HepG2 (cell line): ENCODE results near the gene YY1. TPM values are rescaled to one million over a fixed set of nuclear protein-coding genes. Genes with fewer than 3 reads are reported as not detected.

Experiments
- ATAC-seq: fragments of 200-7000 bp; cut with Tn5 transposase; 3 replicates; pipeline ENCODE4 v1.9.1; 2020; ENCODE audit warnings: mild to moderate bottlenecking, moderate library complexity
- BruUV-seq: library from RNA; stranded (reverse); fragments of 400-500 nt; replicated peaks from 2 replicates; lab custom pipeline; 2021; lab: Mats Ljungman, UMichigan
- CTCF ChIA-PET: fragments of 300-600 bp; formaldehyde crosslinking; extraction: SDS; loops from one replicate; lab custom pipeline; 2021; ENCODE audit warnings: low total read pairs, inconsistent platforms, low intra/inter-chr PET ratio; lab: Yijun Ruan, JAX
- POLR2A ChIA-PET: fragments of 350-600 bp; sonication (Branson Sonifier 250); formaldehyde crosslinking; loops from one replicate; lab custom pipeline; 2020; ENCODE audit warnings: antibody characterized with exemption, inconsistent platforms; lab: Yijun Ruan, JAX
- DNase-seq: peaks from one replicate; pipeline ENCODE4 v3.0.0-alpha.2; 2015; ENCODE audit warnings: low spot score
- FAIRE-seq: peaks from 3 replicates; lab custom pipeline; 2011; peaks lifted over from hg19 to GRCh38; lab: Jason Lieb, UNC
- H2AFZ ChIP-seq: one replicate; pipeline ENCODE4 v1.6.1; 2011; ENCODE audit warnings: low read length, inconsistent platforms
- H3K27ac ChIP-seq: fragments of 300-600 bp; 3 replicates; pipeline ENCODE4 v1.8.0; 2011; ENCODE audit warnings: mixed run types, mild to moderate bottlenecking, mixed read lengths, low read length, inconsistent platforms; ENCODE audit not compliant: insufficient read depth; ENCODE audit errors: extremely low read length
- H3K27me3 ChIP-seq, 2 experiments: fragments of 200-600 bp in 1 of 2; 2 replicates in 1 of 2; 3 replicates in 1 of 2; pipeline versions ENCODE4 v1.6.0 to v1.8.0; 2011; ENCODE audit warnings: low read length in 2 of 2, mild to moderate bottlenecking in 2 of 2, moderate library complexity in 2 of 2, inconsistent platforms in 1 of 2; ENCODE audit not compliant: insufficient read depth in 2 of 2, control insufficient read depth in 1 of 2
- H3K36me3 ChIP-seq, 2 experiments: fragments of 200-600 bp in 1 of 2; replicated peaks in 1 of 2; 2 replicates in 1 of 2; 3 replicates in 1 of 2; pipeline versions ENCODE4 v1.5.1 to v1.8.0; 2011; ENCODE audit warnings: low read length in 2 of 2, inconsistent platforms in 1 of 2; ENCODE audit not compliant: insufficient read depth in 2 of 2, control insufficient read depth in 1 of 2
- H3K4me1 ChIP-seq: 2 replicates; pipeline ENCODE4 v1.5.1; 2012; ENCODE audit warnings: low read length, inconsistent platforms; ENCODE audit not compliant: insufficient read depth
- H3K4me2 ChIP-seq: 2 replicates; pipeline ENCODE4 v1.6.0; 2011; ENCODE audit warnings: low read depth, low read length, inconsistent platforms
- H3K4me3 ChIP-seq, 3 experiments: fragments of 200-600 bp in 1 of 3; sonication (generic), shearing (Covaris generic) in 1 of 3; replicated peaks in 1 of 3; 2 replicates each; pipeline ENCODE4 v1.5.1; 2011 to 2016; ENCODE audit warnings: low read length in 3 of 3, inconsistent platforms in 2 of 3, low read depth in 2 of 3, mild to moderate bottlenecking in 2 of 3, control low read depth in 1 of 3, mixed read lengths in 1 of 3; ENCODE audit not compliant: insufficient read depth in 1 of 3
- H3K79me2 ChIP-seq: one replicate; pipeline ENCODE4 v1.6.1; 2011; ENCODE audit warnings: low read length, inconsistent platforms; ENCODE audit not compliant: insufficient read depth
- H3K9ac ChIP-seq: 2 replicates; pipeline ENCODE4 v1.6.0; 2011; ENCODE audit warnings: mild to moderate bottlenecking, low read depth, low read length, inconsistent platforms; ENCODE audit not compliant: insufficient read depth
- H3K9me3 ChIP-seq: 2 replicates; pipeline ENCODE4 v1.5.1; 2012; ENCODE audit warnings: mild to moderate bottlenecking, low read length
- H4K20me1 ChIP-seq: 2 replicates; pipeline ENCODE4 v1.6.0; 2011; ENCODE audit warnings: inconsistent platforms, mild to moderate bottlenecking, low read length, moderate library complexity; ENCODE audit not compliant: insufficient read depth
- KDM2A ChIP-seq: sonication (generic); formaldehyde crosslinking; IDR thresholded peaks from 2 replicates; pipeline ENCODE4 v1.4.0; 2020; ENCODE audit warnings: low read depth, missing genetic modification reagents, borderline replicate concordance
- NCOR1 ChIP-seq: fragments of 200-600 bp; sonication (generic); IDR thresholded peaks from 2 replicates; pipeline ENCODE4 v1.7.0; 2017; ENCODE audit warnings: antibody characterized with exemption, low read length, borderline replicate concordance
- SRSF1 ChIP-seq: fragments of 200-400 bp; formaldehyde crosslinking; optimal IDR thresholded peaks from 2 replicates; pipeline ENCODE3; 2017; ENCODE audit warnings: mild to moderate bottlenecking, low read depth, low read length, moderate library complexity
- TOPORS ChIP-seq: sonication (generic); formaldehyde crosslinking; IDR thresholded peaks from 2 replicates; pipeline ENCODE4 v1.8.0; 2023; ENCODE audit warnings: mild to moderate bottlenecking, missing genetic modification reagents
- ZNF136 ChIP-seq: sonication (generic); formaldehyde crosslinking; IDR thresholded peaks from 2 replicates; pipeline ENCODE4 v1.8.1; 2022; ENCODE audit warnings: low read depth, mild to moderate bottlenecking, moderate library complexity, missing genetic modification reagents
- WGBS: methylation state at CpG from one replicate; pipeline ENCODE4 v1.1.6; 2017; ENCODE audit warnings: low lambda C conversion rate; 5-methylcytosine and 5-hydroxymethylcytosine counted together
- in situ Hi-C: cut with HindIII; loops from 2 replicates; pipeline ENCODE4 v1.10.0; 2017; ENCODE audit warnings: low pct_unique_long_range_greater_than_20kb; ENCODE audit not compliant: extremely low pct_ligation_motif_present
- intact Hi-C: fragments of 100-400 bp; cut with micrococcal nuclease; formaldehyde crosslinking; loops from one replicate; pipeline ENCODE4 v1.10.0; 2022; ENCODE audit not compliant: unreplicated experiment
- polyA plus RNA-seq, 8 experiments: library from polyadenylated mRNA; depleted of rRNA in 3 of 8; stranded (reverse) in 7 of 8; unstranded in 1 of 8; fragments of >200 nt; fragmentation: Illumina TruSeq in 4 of 8; extraction: Trizol in 4 of 8; gene quantifications; 2 replicates each; pipeline versions ENCODE4 v1.2.1 to v1.2.3, GENCODE V29; 2011 to 2016; ENCODE audit warnings: low read depth in 4 of 8, missing spikeins in 1 of 8, mixed read lengths in 1 of 8; ENCODE audit not compliant: insufficient read depth in 1 of 8
- total RNA-seq, 5 experiments: library from RNA; depleted of rRNA; stranded (reverse); fragments of >200 nt; fragmentation: Illumina TruSeq; extraction: Trizol; gene quantifications; 2 replicates each; pipeline ENCODE4 v1.2.3, GENCODE V29; 2016; ENCODE audit warnings: low read depth in 1 of 5
- TF ChIP-seq, protein P1 (sequence below): IDR thresholded peaks from 2 replicates; pipeline ENCODE4 v1.6.1; 2016; ENCODE audit warnings: low read depth
- TF ChIP-seq, protein P2 (sequence below): sonication (generic); formaldehyde crosslinking; IDR thresholded peaks from 2 replicates; pipeline ENCODE4 v1.5.1; 2020; ENCODE audit warnings: missing genetic modification reagents, mild to moderate bottlenecking, borderline replicate concordance
- TF ChIP-seq, protein P3 (sequence below): IDR thresholded peaks from 2 replicates; pipeline ENCODE4 v1.6.1; 2016; ENCODE audit warnings: missing biosample characterization, missing genetic modification reagents, low read depth
- TF ChIP-seq, protein P4 (sequence below): sonication (generic); formaldehyde crosslinking; IDR thresholded peaks from 2 replicates; pipeline ENCODE4 v1.5.1; 2020; ENCODE audit warnings: mild to moderate bottlenecking, moderate library complexity, missing genetic modification reagents

YY1 gene
- total and polyA plus RNA-seq, 2 of the 13 experiments (the other 11 are each of a cell fraction or from before 2014, with no cell fraction given), result 29.4 to 68.1 TPM

DNA sequence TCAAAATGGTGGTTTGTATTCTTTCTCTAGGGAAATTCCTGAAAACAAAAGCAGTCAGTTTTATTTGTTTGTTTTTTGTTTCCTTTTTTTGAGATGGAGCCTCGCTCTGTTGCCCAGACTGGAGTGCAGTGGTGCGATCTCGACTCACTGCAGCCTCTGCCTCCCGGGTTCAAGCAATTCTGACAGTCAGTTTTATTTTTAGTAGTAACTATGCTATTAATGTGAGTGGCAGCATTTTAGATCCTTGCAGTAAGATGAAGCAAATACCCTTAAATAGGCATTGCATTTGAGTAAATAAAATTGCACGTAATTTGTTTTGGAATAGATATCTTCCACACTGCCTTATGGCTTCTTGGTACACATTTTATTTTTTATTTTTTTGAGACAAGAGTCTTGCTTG, 23.6 kb downstream of the YY1 start:
- Histone ChIP-seq H2AFZ (no peak overlapping the region), H3K4me3 (no peak overlapping the region), H3K4me2 (no peak overlapping the region), H3K36me3 (peaks cover 6 to 36% of the 10 kb centered on the region in 2 experiments; a peak in 4 of 5 replicates), H3K79me2 (peaks cover 90% of the 10 kb centered on the region), H3K4me1 (peaks cover 21% of the 10 kb centered on the region), H3K27me3 (no peaks in the 10 kb centered on the region), H3K9me3 (no peaks in the 10 kb centered on the region), H4K20me1 (peaks cover 73% of the 10 kb centered on the region), H3K9ac (no peak overlapping the region), H3K27ac (no peak overlapping the region)
- TF ChIP-seq TOPORS (CRISPR knock-in tag), result no peak
- no peak for TF ChIP-seq KDM2A (CRISPR knock-in tag)
- TF ChIP-seq, protein P1, sequence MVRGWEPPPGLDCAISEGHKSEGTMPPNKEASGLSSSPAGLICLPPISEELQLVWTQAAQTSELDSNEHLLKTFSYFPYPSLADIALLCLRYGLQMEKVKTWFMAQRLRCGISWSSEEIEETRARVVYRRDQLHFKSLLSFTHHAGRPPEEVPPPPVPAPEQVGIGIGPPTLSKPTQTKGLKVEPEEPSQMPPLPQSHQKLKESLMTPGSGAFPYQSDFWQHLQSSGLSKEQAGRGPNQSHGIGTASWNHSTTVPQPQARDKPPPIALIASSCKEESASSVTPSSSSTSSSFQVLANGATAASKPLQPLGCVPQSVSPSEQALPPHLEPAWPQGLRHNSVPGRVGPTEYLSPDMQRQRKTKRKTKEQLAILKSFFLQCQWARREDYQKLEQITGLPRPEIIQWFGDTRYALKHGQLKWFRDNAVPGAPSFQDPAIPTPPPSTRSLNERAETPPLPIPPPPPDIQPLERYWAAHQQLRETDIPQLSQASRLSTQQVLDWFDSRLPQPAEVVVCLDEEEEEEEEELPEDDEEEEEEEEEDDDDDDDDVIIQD (CRISPR knock-in tag), result no peak
- TF ChIP-seq, protein P2, sequence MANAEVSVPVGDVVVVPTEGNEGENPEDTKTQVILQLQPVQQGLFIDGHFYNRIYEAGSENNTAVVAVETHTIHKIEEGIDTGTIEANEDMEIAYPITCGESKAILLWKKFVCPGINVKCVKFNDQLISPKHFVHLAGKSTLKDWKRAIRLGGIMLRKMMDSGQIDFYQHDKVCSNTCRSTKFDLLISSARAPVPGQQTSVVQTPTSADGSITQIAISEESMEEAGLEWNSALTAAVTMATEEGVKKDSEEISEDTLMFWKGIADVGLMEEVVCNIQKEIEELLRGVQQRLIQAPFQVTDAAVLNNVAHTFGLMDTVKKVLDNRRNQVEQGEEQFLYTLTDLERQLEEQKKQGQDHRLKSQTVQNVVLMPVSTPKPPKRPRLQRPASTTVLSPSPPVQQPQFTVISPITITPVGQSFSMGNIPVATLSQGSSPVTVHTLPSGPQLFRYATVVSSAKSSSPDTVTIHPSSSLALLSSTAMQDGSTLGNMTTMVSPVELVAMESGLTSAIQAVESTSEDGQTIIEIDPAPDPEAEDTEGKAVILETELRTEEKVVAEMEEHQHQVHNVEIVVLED (CRISPR knock-in tag), result no peak
- no peak for TF ChIP-seq SRSF1
- TF ChIP-seq NCOR1, result no peak
- TF ChIP-seq, protein P3, sequence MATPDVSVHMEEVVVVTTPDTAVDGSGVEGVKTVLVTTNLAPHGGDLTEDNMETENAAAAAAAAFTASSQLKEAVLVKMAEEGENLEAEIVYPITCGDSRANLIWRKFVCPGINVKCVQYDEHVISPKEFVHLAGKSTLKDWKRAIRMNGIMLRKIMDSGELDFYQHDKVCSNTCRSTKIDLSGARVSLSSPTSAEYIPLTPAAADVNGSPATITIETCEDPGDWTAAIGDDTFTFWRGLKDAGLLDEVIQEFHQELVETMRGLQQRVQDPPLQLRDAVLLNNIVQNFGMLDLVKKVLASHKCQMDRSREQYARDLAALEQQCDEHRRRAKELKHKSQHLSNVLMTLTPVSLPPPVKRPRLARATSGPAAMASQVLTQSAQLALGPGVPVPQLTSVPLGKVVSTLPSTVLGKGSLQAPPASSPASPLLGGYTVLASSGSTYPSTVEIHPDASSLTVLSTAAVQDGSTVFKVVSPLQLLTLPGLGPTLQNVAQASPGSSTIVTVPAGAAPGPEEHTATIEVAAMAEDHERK (CRISPR knock-in tag), result no peak
- TF ChIP-seq, protein P4, sequence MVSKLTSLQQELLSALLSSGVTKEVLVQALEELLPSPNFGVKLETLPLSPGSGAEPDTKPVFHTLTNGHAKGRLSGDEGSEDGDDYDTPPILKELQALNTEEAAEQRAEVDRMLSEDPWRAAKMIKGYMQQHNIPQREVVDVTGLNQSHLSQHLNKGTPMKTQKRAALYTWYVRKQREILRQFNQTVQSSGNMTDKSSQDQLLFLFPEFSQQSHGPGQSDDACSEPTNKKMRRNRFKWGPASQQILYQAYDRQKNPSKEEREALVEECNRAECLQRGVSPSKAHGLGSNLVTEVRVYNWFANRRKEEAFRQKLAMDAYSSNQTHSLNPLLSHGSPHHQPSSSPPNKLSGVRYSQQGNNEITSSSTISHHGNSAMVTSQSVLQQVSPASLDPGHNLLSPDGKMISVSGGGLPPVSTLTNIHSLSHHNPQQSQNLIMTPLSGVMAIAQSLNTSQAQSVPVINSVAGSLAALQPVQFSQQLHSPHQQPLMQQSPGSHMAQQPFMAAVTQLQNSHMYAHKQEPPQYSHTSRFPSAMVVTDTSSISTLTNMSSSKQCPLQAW (CRISPR knock-in tag), result no peak
- no peak for TF ChIP-seq ZNF136
- FAIRE-seq, result no peak
- DNase-seq, result no peak
- intact Hi-C loops (no loop called here), in situ Hi-C loops (no loop called here)
- 97% methylated on average over 5 of the region's 5 CpGs for WGBS
- no peak for ATAC-seq
- no TSS peak for BruUV-seq
- CTCF ChIA-PET, result no interaction called here
- POLR2A ChIA-PET, result no interaction called here
